Left renal pelvis (tissue), 4 donors: ENCODE measurements around the gene ANP32A. TPM values are rescaled to one million over a fixed set of nuclear protein-coding genes. Genes with fewer than 3 reads are reported as not detected.

Experiments used
- DNase-seq, 4 donors: peaks; one replicate each; pipeline ENCODE4 v3.0.0-alpha.2; 2013; ENCODE audit warnings: low read depth in 4 of 4, low spot score in 3 of 4
- polyA plus RNA-seq, 4 donors: library from polyadenylated mRNA; unstranded; fragments of 120-200 nt; gene quantifications; one replicate each; pipeline ENCODE4 v1.2.1, GENCODE V29; 2013; ENCODE audit not compliant: insufficient read length in 4 of 4

The ANP32A gene
- polyA plus RNA-seq, 4 donors, result 188 to 338 (median 300) TPM

DNA sequence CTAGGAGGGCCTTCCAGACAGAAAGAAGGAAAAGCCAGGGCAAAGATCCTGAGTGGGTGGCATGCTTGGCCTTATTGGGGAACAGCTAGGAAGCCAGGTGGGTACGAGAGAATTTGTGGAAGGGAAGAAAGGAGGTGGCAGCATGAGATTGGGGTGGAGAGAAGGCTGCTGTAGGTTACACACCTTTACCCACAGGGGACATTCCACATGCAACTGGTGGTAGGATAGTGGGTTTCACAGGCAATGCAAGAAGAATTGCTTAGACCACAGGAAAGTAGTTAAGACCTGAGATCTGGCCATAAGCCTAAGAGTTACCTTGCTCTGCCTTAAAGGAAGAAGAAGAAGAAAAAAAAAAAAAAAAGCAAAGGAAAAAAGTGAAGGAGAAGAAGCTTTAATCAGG, 19.8 kb downstream of the ANP32A start:
- no peak for DNase-seq

DNA sequence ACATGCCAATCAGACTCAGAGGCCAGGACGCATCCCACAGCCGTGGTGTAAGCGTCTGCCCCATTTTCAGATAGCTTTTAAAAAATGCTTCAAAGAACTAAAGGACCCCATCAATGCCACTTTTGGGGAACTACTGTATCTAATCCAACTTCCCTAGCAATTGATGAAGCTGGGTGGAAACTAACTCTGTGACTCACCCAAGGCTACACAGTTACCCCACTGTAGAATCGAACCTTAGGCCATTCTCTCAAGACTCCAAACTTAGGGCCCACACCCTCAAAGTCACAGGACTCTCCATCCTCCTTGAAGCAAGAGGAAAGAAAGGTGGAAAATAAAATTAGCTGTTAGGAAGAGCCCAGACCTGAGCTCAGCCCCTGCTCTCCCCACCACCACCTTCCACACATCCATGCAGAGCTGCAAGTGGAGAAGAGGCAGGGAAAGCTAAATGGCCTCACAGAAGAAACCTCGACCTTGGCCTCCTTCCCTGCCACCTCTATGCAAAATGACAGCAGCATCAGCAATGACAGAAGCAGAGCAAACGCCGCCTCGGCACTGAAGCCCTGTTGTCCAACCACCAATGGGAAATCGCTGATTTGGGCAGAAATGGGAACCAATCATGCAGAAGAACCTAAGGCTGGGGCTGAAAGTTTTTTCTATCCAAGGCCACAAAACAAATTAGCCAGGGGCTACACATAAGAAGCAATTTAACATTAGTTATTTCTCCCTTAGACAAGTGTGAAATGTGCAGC, 22.2 kb downstream of the ANP32A start:
- DNase-seq, result no peak

DNA sequence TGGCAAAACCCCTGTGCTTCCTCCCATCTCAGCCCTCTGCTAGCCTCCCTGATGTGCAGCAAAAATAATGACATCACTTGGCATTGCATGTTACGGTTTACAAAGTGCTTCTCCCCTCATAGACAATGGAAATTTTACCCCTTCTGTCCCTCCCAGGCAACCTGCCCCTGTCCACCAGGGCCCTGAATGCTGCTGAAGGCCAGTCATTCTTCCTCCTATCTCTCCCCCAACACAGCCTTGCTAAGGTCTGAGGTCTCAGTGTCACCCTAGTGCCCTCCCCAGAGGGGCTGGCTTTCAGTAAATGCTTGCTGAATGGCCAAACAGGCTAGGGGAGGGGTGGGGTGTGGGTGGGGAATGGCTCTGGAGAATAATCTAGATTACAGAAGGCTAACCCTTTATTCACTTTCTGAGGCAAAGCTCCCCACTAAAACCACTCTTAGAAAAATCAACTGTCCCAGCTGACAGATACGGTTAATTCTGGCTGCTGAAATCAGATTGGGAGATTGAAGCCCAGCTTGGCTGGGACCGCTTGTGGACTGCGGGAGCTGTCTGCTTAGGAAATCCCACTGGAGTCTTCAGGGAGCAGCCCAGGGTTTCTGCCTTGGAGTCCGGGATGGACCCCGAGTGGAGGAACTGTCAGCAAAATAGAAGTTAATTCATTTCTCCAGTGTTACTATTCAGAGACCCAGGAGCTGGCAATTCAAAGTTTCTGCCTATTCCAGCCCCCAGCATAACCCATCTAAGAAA, 22.9 kb downstream of the ANP32A start:
- no peak for DNase-seq

DNA sequence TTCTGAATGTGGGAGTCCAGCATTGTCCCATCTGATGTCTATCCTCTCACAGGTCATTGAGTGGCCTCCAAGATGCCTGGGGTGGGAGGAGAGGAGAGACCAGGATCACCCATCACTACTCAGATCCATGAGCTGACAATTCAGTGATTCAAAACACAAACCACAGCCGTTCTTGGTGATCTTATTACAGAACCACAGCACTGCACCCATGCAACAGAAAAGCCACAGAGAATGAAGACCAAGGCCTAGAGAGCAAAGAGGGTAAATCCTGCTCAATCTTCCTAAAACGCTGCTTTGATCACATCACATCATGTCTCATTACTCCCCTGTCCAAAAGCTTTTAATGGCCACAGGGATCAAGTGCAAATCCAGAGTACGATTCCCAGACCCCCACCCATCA, 23.5 kb downstream of the ANP32A start:
- no peak for DNase-seq

DNA sequence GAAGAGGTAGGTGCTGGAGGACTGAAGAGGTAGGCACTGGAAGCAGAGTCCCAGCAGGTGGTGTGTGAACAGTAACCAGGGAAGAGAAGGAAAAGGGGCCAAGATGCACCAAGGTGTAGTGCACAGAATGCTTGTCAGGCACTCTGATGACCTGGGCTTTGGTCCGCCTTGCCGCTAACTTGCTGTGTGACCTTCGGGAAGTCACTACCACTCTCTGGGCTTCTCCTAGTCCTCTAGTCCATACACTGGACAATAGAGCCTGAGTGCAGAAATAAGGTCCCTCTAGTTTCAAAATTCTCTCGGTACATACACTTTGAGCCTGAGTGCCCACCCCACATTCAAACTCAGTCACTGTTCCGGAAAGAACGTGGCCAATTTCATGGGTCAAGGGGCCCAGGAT, 24.1 kb downstream of the ANP32A start:
- no peak for DNase-seq

DNA sequence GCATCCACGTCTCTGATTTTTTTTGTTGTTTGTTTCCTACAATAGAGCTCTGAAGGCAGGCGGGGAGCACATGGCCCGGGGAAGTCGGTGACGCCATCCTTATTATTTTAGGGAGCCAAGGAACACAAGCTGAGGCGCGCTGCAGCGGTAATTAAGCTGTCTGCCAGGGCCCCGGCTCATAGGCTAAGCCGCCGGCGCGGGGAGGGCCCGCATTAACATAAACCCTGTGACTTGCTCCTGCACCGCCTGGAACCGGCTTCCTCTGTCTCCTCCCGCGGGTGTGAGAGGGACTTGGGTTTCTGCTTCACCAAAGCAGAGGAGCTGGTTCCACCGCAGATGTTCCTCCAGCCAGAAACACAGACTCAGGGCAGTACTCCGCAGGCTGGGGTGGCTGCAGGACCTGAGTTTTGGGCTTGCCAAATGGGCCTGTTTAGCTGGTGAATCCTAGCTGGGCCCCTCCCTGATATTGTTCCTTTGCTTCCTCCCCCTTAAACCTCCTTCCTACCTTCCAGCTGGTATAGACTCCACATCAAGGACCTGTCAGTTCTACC, 25.3 kb downstream of the ANP32A start:
- DNase-seq, result peak; percentile 69 to 85 (median 80)

DNA sequence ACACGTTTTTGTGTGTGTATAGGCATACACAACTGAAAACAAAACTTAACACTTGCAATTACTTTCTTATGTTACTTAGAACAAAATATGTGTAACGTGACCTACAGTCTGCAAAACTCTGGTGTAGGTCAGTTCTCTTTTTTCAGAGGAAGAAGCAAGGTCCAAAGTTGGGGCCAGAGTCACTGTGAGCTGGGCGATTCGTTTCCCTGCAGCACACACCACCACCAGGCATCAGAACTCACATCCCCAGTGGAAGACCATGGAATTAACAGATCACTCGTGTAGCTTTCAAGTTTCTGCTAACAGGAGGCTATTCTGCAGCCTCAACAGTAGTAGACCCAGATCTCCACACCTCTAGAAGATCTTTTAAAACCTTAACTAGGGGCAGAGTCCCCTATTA, 25.8 kb downstream of the ANP32A start:
- no peak for DNase-seq

DNA sequence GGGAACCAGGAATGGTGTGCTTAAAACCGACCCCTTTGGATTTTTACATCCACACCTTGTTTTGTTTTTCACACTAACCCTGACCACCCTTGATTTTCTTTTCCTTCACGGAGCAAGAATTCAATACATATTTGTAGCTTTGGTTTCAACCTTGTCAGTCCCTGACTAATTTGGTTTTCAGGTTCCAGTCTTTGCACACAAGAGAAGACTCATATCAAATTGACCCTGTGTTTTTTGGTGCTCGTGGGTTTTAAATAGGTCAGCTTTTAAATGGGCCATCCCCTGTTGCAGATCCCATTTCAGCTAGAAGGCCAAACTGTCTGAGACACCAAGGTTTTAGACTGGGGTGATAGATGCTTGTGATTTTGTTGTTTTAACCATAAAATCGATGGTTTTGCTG, 26.4 kb downstream of the ANP32A start:
- no peak for DNase-seq

DNA sequence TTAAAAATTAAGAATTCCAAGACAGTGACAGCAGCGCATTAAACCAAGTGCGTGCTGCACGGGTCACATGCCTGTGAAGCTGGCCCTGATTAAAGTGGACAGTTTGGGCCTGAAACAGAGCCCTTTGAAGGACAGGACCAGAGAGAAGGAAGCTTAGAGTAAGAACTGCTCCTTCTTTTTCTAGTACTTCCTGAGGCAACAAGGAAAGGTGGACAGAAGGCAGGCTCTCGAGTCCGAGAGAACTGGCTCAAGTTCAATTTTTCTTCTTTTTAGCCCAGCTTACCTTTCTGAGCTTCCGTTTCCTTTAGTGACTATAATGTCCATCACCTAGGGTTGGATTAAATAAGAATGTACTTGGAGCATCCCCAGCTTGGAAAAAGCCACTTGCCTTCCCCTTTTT, 26.9 kb downstream of the ANP32A start:
- no peak for DNase-seq

DNA sequence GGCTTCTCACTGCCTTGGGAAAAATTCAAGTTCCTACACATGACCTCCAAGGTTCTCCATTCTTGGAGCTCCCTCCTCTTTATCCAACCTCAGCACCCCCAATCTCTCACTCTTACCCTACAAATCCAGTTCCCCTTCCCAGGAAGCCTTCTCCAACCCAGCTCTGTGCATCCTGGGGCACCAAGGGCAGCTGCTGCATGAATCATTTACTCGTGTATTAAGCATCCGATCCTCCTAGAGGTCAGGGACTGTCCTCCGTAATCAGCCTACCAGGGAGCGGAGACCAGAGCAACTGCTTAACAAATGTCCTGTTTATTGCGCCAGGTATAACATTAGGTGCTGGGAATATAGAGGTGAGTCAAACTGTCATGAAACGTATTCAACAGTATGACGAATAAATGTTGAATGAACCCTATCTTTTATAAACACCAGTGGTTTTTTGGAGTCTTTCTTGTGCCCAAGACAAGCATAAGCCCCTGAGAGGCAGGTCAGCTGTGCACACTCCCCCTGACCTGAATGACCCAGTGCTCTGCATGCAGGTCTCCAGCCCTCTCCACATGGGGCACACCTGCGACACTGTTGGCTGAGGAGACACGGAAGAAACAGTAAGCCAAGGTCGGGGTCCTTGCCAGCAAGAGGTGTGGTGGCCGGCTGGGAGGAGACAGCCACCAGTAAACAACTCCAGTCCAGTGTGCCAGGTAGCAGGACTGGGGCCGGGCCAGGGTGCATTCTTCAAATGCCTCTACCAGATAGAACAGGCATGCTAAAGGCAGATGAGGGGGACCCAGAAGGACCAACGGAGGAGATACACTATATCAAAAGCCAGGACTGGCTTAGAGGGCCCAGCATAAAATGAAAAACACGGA, 27.6 kb downstream of the ANP32A start:
- DNase-seq, result no peak

DNA sequence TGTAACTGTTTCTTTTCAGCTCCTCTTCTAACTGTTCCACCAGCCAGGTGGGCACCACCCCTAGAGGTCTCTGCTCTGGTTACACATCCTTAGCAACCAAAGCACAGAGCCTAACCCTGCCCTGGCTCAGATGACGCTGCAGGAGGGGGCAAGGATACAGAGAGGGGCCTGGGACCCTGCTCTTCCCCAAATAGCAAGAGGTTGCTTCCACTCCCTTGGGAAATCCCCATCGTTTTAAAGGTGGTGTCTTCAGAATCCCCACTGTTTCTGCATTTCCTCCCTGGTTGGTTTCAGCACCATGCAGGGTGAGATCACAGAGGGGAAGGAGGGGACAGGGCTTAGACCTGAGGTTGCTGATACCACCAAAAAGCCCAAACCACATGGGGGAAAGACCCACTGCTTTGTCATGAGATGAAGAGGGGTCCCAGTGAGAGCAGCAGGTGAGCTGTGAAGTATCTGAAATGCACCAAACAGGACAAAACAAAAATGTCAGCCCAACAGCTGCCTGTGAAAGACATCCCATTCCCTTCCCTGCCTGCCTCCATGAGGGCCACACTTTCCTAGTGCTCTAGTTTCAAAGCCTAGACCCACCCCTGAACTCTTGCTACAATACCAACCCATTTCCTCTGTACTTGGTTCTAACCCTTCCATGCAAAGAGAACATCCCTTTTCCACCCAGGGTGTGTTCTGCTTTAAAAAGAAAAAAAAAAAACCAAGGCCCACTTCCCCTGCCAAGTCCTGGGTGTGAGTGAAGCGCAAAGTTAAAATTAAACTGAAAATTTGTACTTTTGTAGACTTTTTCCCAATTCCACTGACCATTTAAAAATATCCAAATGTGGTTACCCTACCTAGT, 29.0 kb downstream of the ANP32A start:
- DNase-seq, result no peak

DNA sequence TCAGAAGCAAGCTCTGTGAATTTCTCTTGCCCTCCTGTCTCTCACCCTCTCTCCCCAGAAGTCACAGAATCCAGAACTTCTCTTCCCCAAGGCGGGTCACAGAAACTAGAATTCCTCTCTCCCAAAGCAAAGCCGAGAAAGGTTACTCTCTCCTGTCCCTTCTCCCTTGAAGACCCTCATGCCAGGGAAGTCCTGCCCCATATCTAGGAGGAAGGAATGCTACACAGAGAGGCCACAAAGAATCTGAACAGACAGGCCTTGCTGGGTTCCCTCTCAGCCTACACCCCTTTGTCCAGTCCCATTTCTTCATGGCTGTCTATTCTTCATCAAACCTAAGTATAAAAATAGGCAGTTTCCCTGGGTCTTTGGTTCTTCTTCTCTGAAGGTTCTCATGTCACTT, 29.8 kb downstream of the ANP32A start:
- no peak for DNase-seq

DNA sequence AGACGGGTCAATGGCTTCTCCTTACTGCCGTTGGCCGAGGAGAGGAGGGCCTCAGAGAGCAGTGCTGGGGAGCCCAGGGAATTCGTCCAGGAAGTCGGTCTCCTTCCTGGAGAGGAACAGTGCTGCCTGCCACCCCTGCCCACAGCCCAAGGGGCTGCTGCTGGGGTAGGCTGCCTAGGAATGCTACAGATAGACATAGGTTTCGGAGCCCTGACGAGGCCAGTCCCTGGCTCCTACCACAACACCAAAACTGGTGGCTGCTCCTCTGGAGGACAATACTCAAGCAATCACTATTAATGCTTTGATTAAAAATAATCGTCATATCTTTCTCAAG, 30.5 kb downstream of the ANP32A start:
- no peak for DNase-seq

DNA sequence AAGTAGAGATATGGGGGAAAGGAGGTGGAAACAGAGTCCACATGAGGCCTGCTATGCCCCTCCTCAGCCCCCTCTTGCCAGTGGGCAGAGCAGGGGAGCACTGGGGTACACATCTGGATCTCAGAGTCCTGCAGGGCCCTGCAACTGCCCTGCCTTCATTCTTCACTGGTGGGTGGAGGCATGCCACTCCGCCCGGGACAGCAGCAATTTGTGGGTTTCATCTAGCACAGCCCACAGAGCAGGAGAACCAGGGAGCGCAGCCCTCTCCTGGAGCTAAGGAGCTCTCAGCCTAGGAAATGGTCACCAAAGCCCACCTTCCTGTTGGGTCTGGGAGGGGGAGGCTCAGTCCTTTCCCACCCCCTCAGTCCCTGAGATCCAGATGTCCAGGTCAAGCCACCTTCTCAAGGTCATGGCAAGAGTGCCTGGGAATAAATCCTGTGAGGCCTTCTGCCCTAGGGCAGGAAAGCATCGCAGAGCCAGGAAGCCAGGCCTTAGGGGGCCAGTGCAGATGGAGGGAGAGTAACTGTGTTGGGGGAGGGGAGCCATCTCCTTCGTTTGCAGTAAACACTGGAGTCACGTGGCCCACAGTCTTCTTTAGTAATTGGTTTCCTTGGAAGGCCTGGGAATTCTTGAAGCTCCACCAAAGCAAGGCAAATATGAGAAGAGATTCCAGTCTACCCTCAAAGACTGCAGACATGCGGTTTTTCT, 31.0 kb downstream of the ANP32A start:
- DNase-seq, result no peak

DNA sequence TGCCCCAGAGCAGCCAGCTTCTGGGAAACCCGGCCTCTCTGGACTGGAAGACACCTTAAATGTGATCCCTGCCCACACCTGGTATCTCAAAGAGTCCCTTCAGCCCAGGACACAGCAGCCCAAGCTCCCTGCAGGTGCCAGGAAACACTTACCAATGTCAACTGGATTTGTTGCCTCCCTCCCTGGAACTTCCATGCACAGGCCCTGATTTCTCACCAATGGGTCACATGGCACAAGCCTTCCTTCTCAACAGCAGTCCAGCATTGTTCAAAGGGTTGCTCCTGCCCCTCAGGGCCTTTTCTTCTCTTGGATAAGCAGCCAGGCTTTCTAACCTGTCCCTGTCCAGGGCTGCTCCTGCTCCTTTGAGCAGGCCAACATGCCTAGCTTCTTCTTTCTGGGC, 31.6 kb downstream of the ANP32A start:
- no peak for DNase-seq

DNA sequence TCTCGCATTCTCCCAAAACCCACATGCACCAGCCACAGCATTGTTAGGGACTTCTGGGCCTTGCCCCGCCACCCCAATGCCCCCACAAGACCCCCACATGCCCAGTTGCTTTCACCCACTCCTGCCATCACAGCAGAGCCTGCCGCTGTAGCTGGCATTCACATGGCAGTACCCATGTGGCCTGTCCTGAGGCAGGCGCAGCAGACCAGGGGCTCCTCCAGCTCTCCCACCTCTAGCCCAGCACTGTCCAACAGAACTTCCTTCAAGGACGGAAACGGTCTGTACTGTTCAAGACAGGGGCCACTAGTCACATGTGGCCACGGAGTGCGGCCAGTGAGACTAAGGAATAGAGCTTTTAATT, 32.5 kb downstream of the ANP32A start:
- no peak for DNase-seq

DNA sequence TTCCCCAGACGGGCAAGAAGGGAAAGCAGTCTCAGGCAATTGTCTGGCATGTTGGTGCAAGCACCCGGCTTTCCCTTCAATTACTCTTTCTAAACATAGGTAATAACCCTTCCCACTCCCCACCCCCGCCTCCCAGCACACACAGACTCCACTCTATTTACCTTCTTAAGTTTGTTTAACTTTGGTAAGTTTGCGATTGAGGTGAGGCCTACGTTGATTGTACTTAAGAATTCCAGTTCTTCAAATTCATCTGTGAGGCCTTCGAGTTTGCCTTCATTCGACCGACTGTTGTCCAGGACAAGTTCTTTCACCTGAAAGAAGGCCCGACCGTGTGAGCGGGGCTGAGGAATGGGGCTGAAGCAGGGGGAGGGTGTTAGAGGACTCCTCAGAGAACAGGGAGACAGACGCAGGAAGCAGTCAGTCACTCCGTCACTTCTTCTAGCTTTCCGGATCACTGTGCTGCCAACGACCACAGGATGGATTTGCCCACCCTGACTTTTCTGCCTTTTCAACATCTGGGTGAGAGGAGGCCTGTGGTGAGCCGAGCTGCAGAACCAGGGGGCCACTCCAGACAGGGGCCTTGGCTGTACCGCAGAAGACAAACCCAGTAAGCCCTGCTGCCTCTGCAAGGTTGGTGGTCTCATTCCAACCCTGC, 33.0 kb downstream of the ANP32A start:
- DNase-seq, result no peak

DNA sequence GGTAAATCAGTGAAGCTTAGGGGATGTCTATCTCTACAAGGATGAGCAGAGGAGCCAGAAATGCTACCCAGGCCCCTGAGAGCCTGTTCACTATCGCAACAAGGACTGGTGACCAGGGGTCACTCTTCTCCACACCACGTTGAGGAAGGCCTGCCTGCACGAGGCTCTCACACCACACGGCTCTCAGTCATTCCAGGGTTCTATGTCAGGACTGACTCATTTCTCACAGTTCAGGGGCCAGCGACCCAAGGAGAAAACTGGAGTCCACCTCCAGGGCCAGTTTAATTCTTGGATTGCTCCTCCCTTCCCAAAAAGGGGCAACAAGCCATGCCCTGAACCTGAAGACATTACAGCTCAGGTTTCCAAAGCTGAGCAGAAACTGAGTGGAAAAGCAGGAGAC, 33.9 kb downstream of the ANP32A start:
- no peak for DNase-seq

DNA sequence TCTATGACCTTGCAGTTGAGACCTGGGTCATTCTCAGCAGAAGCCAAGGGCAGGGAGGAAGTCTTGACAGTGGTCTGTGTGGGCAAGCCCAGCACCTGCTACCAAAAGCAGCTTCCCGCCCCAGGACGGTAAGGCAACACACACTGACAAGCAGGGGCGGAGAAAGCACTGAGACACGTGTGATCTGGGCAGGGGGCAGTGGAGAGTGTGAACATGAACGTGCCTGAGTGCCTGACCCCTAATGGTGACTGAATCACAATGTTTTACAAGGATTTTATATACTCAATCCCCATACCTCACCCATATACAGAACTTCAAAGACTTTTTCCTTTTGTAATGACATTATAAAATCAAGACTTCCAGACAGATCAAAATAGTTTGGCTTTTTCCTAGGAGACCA, 35.2 kb downstream of the ANP32A start:
- no peak for DNase-seq
